Peyer's patch (tissue), 4 donors: ENCODE measurements around the gene OR52E8.

ENCODE experiments used
- CTCF ChIP-seq, 6 experiments: fragments of 450-650 bp in 4 of 6; fragments of 200-600 bp in 2 of 6; sonication (generic) in 1 of 6; IDR thresholded peaks; one replicate each; pipeline ENCODE4 v1.5.1; 2017 to 2019; ENCODE audit warnings: antibody characterized with exemption in 6 of 6, mild to moderate bottlenecking in 3 of 6, moderate library complexity in 1 of 6
- POLR2A ChIP-seq, 2 donors: fragments of 450-650 bp; IDR thresholded peaks; one replicate each; pipeline ENCODE4 v1.5.1; 2017; ENCODE audit warnings: antibody characterized with exemption in 2 of 2, mild to moderate bottlenecking in 2 of 2, moderate library complexity in 2 of 2

GRCh38 chr11:5865826-5866225 is 8.3 kb upstream of the OR52E8 start:
- TF ChIP-seq CTCF (IDR thresholded peaks at IDR 0.05) (no peak), POLR2A (IDR thresholded peaks at IDR 0.05) (no peak)
